Ishikawa (cell line): ENCODE measurements around the gene ZNF701.

Source experiments
- CEBPB ChIP-seq: IDR thresholded peaks from 2 replicates; pipeline ENCODE4 v1.6.1; 2012
- CREB1 ChIP-seq: IDR thresholded peaks from 2 replicates; pipeline ENCODE4 v1.6.1; 2012; ENCODE audit warnings: low read depth
- EGR1 ChIP-seq: IDR thresholded peaks from 2 replicates; pipeline ENCODE4 v1.6.1; 2012
- EP300 ChIP-seq: IDR thresholded peaks from 2 replicates; pipeline ENCODE4 v1.6.1; 2012; ENCODE audit warnings: borderline replicate concordance
- FOXM1 ChIP-seq: IDR thresholded peaks from 2 replicates; pipeline ENCODE4 v1.6.1; 2012; ENCODE audit warnings: low read depth, borderline replicate concordance
- MAX ChIP-seq: IDR thresholded peaks from 2 replicates; pipeline ENCODE4 v1.6.1; 2012
- NFIC ChIP-seq: IDR thresholded peaks from 2 replicates; pipeline ENCODE4 v1.6.1; 2012
- RAD21 ChIP-seq: IDR thresholded peaks from 2 replicates; pipeline ENCODE4 v1.6.1; 2012; ENCODE audit warnings: low read depth
- REST ChIP-seq: IDR thresholded peaks from 2 replicates; pipeline ENCODE4 v1.6.1; 2012; ENCODE audit warnings: low read depth, mild to moderate bottlenecking
- TAF1 ChIP-seq: IDR thresholded peaks from 2 replicates; pipeline ENCODE4 v1.6.1; 2012; ENCODE audit warnings: low read depth, mild to moderate bottlenecking
- TCF12 ChIP-seq: IDR thresholded peaks from 2 replicates; pipeline ENCODE4 v1.6.1; 2012; ENCODE audit warnings: low read depth
- TEAD4 ChIP-seq: IDR thresholded peaks from 2 replicates; pipeline ENCODE4 v1.6.1; 2012
- YY1 ChIP-seq: IDR thresholded peaks from 2 replicates; pipeline ENCODE4 v1.6.1; 2012; ENCODE audit warnings: low read depth
- ZBTB7A ChIP-seq: IDR thresholded peaks from 2 replicates; pipeline ENCODE4 v1.6.1; 2012; ENCODE audit warnings: low read depth
- TF ChIP-seq, protein P1 (sequence below): IDR thresholded peaks from 2 replicates; pipeline ENCODE4 v1.6.1; 2012

The ZNF701 gene

DNA sequence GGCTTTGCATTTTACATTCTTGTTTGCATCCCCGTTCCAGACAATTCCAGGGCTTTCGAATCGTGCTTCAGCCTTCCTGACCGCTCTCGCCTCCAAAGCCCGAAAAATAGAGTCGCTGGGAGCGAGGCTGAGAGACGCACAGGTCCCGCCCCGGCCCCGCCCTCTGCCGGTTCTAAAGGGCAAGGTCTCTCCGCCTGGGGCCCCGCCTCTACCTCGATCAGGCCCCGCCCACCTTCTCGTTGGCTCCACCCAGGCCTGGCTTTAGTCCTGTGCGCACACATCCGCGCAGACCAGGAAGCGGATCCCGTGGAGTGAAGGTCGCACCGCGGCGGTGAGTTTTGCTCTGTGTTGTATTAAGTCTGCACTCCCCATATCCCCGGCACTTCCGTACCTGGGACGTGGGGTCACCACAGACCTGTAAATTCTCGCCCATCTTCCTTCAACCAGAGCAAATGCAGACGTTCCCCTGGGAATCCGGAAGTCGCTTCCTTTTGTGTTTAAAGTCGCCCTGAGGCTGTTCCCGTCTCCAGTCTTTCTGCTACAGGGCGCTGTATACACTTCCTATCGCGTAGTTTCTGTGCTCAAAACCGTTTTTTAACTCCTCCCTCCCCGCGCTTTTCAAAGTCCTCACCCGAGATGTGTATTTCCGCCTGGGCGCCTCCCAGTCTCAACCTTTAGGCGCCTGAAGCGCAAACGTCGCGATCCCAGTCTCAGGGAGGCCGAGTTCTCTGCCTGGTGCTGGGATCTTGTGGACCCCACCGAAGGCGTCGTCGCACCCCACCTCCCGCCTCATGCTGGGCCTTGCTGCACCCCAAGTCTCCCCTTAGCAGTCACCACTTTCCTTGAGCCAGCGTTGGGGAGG, at the start of gene ZNF701:
Gene ZNF701 (plus strand): TSS at position 288 of the 862 bp plus-strand sequence. CDS start 3,861 bp downstream, outside the sequence.
- peak; percentile 63 for TF ChIP-seq TAF1
- peak; percentile 18; the same call in 1 of the 2 replicates for TF ChIP-seq TEAD4
- TF ChIP-seq RAD21 = no peak
- no peak for TF ChIP-seq MAX
- TF ChIP-seq FOXM1 = peak; percentile 70
- TF ChIP-seq NFIC = 0 out of 2 replicates have a peak, but pooled peaks have one; percentile 10
- no peak for TF ChIP-seq TCF12

DNA sequence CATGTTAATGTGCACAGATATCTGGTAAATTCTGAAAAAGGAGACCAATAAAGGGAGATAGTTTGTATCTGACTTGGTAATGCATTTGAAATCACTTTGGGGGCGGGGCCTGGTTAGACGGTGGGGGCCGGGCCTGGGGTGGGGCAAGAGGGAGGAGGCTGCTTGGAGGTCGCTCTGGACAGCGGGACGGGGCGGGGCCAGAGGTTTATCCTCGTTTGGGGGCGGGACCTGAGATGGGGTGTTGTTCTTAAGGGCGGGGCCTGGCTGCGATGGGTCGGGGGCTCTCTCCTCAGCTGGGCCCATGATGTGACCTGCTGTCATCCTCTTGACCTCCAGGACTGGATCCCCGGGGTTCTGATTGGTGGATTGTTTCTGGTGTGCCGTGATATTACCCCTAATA, 47.5 kb upstream of the ZNF701 start:
- TF ChIP-seq REST (no peak), MAX (no peak), FOXM1 (no peak), TCF12 (no peak)
- TF ChIP-seq, protein P1, sequence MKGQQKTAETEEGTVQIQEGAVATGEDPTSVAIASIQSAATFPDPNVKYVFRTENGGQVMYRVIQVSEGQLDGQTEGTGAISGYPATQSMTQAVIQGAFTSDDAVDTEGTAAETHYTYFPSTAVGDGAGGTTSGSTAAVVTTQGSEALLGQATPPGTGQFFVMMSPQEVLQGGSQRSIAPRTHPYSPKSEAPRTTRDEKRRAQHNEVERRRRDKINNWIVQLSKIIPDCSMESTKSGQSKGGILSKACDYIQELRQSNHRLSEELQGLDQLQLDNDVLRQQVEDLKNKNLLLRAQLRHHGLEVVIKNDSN = no peak

DNA sequence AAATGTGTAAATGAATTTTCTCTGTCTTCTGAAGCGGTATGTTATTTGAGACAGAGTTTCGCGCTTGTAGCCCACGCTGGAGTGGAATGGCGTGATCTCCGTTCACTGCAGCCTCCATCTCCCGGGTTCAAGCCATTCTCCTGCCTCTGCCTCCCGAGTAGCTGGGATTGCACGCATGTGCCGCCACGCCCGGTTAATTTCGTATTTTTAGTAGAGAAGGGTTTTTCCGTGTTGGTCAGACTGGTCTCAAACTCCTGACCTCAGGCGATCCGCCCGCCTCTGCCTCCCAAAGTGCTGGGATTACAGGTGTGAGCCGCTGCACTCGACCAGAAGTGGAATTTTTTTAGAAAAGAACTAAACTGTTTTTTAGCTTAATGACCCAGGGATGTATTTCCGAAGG, 46.0 kb upstream of the ZNF701 start:
- TF ChIP-seq CEBPB (no peak), TEAD4 (no peak), YY1 (no peak), FOXM1 (no peak), ZBTB7A (no peak), EP300 (no peak), REST (no peak), TAF1 (no peak), CREB1 (no peak), EGR1 (no peak), RAD21 (no peak), MAX (no peak), TCF12 (no peak), NFIC (no peak)
- TF ChIP-seq, protein P1 = no peak

GRCh38 chr19:52527134-52527955, 42.7 kb upstream of the ZNF701 start, which contains the start of gene ZNF808:
TSS of gene ZNF808 (plus strand) at chr19:52527668. CDS start at chr19:52543285, 15,617 bp downstream.
- TF ChIP-seq YY1 (0 out of 2 replicates have a peak, but pooled peaks have one; percentile 35), EGR1 (peak; percentile 69), RAD21 (peak; percentile 22; the same call in 1 of the 2 replicates), FOXM1 (no peak)

DNA sequence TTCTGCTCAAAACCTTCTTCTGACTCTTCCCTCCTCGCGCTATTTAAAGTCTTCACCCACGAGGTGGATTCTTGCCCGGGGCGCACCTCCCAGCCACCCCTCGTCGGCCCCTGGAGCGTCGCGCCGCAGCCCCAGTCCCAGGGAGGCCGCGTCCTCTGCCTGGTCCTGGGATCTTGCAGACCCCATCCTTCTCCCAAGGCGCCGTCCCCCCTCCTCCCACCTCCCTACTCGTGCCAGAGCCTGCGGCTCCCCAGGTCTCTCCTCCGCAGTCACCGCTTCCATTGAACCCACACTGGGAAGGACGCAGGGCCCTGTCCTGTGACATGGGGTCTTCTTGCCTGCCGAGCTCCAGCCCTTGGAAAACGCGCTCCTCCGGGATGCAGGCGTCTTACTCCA, 42.1 kb upstream of the ZNF701 start:
- no peak for TF ChIP-seq TCF12
- TF ChIP-seq ZBTB7A = 0 out of 2 replicates have a peak, but pooled peaks have one; percentile 41
- TF ChIP-seq REST = no peak
